A673 (cell line): Measurements from ENCODE around the gene TSPAN15.

Source experiments
- EZH2 ChIP-seq: fragments of 200-600 bp; sonication (generic); IDR thresholded peaks from 2 replicates; pipeline ENCODE4 v1.6.1; 2017; ENCODE audit warnings: borderline replicate concordance, low read depth, mild to moderate bottlenecking, mixed read lengths, antibody characterized with exemption, low read length; ENCODE audit not compliant: poor library complexity, severe bottlenecking
- TF ChIP-seq, protein P1 (sequence below): fragments of 300-800, 200-600 bp; sonication (generic); conservative IDR thresholded peaks from 2 replicates; pipeline ENCODE4 v1.5.1; 2017; ENCODE audit warnings: low read depth, mild to moderate bottlenecking, antibody characterized with exemption, low read length, moderate library complexity, mixed read lengths

GRCh38 chr10:69465457-69466157 is 14.3 kb downstream of the TSPAN15 start:
- TF ChIP-seq, protein P1, sequence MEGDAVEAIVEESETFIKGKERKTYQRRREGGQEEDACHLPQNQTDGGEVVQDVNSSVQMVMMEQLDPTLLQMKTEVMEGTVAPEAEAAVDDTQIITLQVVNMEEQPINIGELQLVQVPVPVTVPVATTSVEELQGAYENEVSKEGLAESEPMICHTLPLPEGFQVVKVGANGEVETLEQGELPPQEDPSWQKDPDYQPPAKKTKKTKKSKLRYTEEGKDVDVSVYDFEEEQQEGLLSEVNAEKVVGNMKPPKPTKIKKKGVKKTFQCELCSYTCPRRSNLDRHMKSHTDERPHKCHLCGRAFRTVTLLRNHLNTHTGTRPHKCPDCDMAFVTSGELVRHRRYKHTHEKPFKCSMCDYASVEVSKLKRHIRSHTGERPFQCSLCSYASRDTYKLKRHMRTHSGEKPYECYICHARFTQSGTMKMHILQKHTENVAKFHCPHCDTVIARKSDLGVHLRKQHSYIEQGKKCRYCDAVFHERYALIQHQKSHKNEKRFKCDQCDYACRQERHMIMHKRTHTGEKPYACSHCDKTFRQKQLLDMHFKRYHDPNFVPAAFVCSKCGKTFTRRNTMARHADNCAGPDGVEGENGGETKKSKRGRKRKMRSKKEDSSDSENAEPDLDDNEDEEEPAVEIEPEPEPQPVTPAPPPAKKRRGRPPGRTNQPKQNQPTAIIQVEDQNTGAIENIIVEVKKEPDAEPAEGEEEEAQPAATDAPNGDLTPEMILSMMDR, result no peak
- no peak for TF ChIP-seq EZH2
